Neural crest cell (in vitro differentiated cells): ENCODE measurements around the gene PDSS1. TPM values are rescaled to one million over a fixed set of nuclear protein-coding genes. Genes with fewer than 3 reads are reported as not detected.

ENCODE experiments used
- DNase-seq: peaks from one replicate; pipeline ENCODE4 v3.0.0; 2021; ENCODE audit warnings: low read depth, mixed read lengths, low spot score
- H3K27ac Mint-ChIP-seq: one replicate; pipeline ENCODE4 v1.8.0; 2021; ENCODE audit warnings: mild to moderate bottlenecking, mixed read lengths; ENCODE audit not compliant: unreplicated experiment
- H3K27me3 Mint-ChIP-seq: 2 replicates; pipeline ENCODE4 v1.8.0; 2021; ENCODE audit warnings: low read depth, mild to moderate bottlenecking, mixed read lengths
- H3K36me3 Mint-ChIP-seq: 2 replicates; pipeline ENCODE4 v1.8.0; 2021; ENCODE audit warnings: low read depth, mild to moderate bottlenecking, mixed read lengths
- H3K4me1 Mint-ChIP-seq: 2 replicates; pipeline ENCODE4 v1.8.0; 2021; ENCODE audit warnings: mixed read lengths
- H3K4me3 Mint-ChIP-seq: one replicate; pipeline ENCODE4 v1.8.0; 2021; ENCODE audit warnings: mild to moderate bottlenecking, mixed read lengths
- H3K9me3 Mint-ChIP-seq: 2 replicates; pipeline ENCODE4 v1.8.0; 2021; ENCODE audit warnings: mixed read lengths
- CTCF ChIP-seq: fragments of 200-600 bp; sonication (generic); conservative IDR thresholded peaks from 2 replicates; pipeline ENCODE4 v1.5.0; 2021; ENCODE audit warnings: antibody characterized with exemption, mild to moderate bottlenecking
- total RNA-seq: library from RNA; stranded (reverse); gene quantifications from 2 replicates; pipeline ENCODE4 v1.2.1, GENCODE V29; 2021

Gene PDSS1
- total RNA-seq, 1 donor from 2014 or later: 16.7 TPM

- Mint-ChIP-seq H3K4me1 (no peaks in the 10 kb centered on the region), H3K4me3 (no peak overlapping the region), H3K27me3 (no peaks in the 10 kb centered on the region), H3K36me3 (no peaks in the 10 kb centered on the region), H3K27ac (no peak overlapping the region), H3K9me3 (no peaks in the 10 kb centered on the region)
- DNase-seq: no peak
- TF ChIP-seq CTCF: no peak
These were observed 68.0 kb downstream of the PDSS1 start for GRCh38 chr10:26765549-26765948.

GRCh38 chr10:26770069-26770468, 72.6 kb downstream of the PDSS1 start:
- no peaks in the 10 kb centered on the region for H3K27me3 Mint-ChIP-seq

GRCh38 chr10:26773633-26774032, 76.1 kb downstream of the PDSS1 start:
- H3K36me3 Mint-ChIP-seq: no peaks in the 10 kb centered on the region
- H3K4me1 Mint-ChIP-seq: no peaks in the 10 kb centered on the region
- DNase-seq: no peak
- H3K9me3 Mint-ChIP-seq: no peaks in the 10 kb centered on the region
- no peak overlapping the region for H3K4me3 Mint-ChIP-seq
- no peak overlapping the region for H3K27ac Mint-ChIP-seq
- no peak for TF ChIP-seq CTCF
- H3K27me3 Mint-ChIP-seq: no peaks in the 10 kb centered on the region

More at GRCh38 chr10:26770069-26770468, 72.6 kb downstream of the PDSS1 start:
- Mint-ChIP-seq H3K27ac (no peak overlapping the region), H3K9me3 (no peaks in the 10 kb centered on the region), H3K36me3 (no peaks in the 10 kb centered on the region), H3K4me3 (no peak overlapping the region), H3K4me1 (no peaks in the 10 kb centered on the region)
- no peak for TF ChIP-seq CTCF
- no peak for DNase-seq

- Mint-ChIP-seq H3K27me3 (no peaks in the 10 kb centered on the region), H3K27ac (no peak overlapping the region), H3K4me1 (no peaks in the 10 kb centered on the region), H3K4me3 (no peak overlapping the region), H3K9me3 (no peaks in the 10 kb centered on the region), H3K36me3 (no peaks in the 10 kb centered on the region)
- no peak for DNase-seq
- no peak for TF ChIP-seq CTCF
These were observed 78.8 kb downstream of the PDSS1 start for GRCh38 chr10:26776258-26776657.

GRCh38 chr10:26777686-26778085, 80.2 kb downstream of the PDSS1 start:
- no peaks in the 10 kb centered on the region for H3K36me3 Mint-ChIP-seq
- no peak overlapping the region for H3K4me3 Mint-ChIP-seq
- no peak for TF ChIP-seq CTCF
- H3K4me1 Mint-ChIP-seq: no peaks in the 10 kb centered on the region
- no peak for DNase-seq
- no peak overlapping the region for H3K27ac Mint-ChIP-seq
- no peaks in the 10 kb centered on the region for H3K27me3 Mint-ChIP-seq
- no peaks in the 10 kb centered on the region for H3K9me3 Mint-ChIP-seq
